Skin of body (tissue), 3 donors: ENCODE data around the gene MAP3K5. TPM values are rescaled to one million over a fixed set of nuclear protein-coding genes. Genes with fewer than 3 reads are reported as not detected.

Source experiments
- DNase-seq: peaks from one replicate; lab custom pipeline; 2025; lab: John Stamatoyannopoulos, UW
- small RNA-seq: library from RNA; depleted of rRNA; stranded (forward); fragments of <200 nt; gene quantifications from one replicate; pipeline ENCODE3, GENCODE V24; 2014; ENCODE audit warnings: low replicate concordance
- total RNA-seq: library from RNA; depleted of rRNA; stranded (reverse); fragments of >200 nt; gene quantifications from one replicate; pipeline ENCODE4 v1.2.3, GENCODE V29; 2014

The MAP3K5 gene
- total RNA-seq, 1 donor from 2014 or later = 17.0 TPM

GRCh38 chr6:136521911-136522310 lies 270.4 kb downstream of the MAP3K5 start:
- no peak for DNase-seq

GRCh38 chr6:136521427-136521826 lies 270.9 kb downstream of the MAP3K5 start:
- DNase-seq = no peak

GRCh38 chr6:136520517-136520916 lies 271.8 kb downstream of the MAP3K5 start:
- DNase-seq = no peak

- no peak for DNase-seq
These were observed 274.7 kb downstream of the MAP3K5 start for GRCh38 chr6:136517582-136517981.

GRCh38 chr6:136517002-136517401 lies 275.3 kb downstream of the MAP3K5 start:
- DNase-seq = no peak

GRCh38 chr6:136514591-136514990 lies 277.7 kb downstream of the MAP3K5 start:
- DNase-seq = no peak

GRCh38 chr6:136511926-136512325 lies 280.4 kb downstream of the MAP3K5 start:
- no peak for DNase-seq

- no peak for DNase-seq
These were observed 280.9 kb downstream of the MAP3K5 start for GRCh38 chr6:136511397-136511796.

GRCh38 chr6:136510782-136511181 lies 281.5 kb downstream of the MAP3K5 start:
- DNase-seq = no peak

- no peak for DNase-seq
These were observed 282.0 kb downstream of the MAP3K5 start for GRCh38 chr6:136510299-136510698.

GRCh38 chr6:136508725-136509392 lies 283.4 kb downstream of the MAP3K5 start:
- DNase-seq = no peak

Small RNAs within 50 kb of the gene (small RNA-seq; reads per million reads assigned to genes)
- not detected for gene RNA5SP219

Other genes with a start within 250 kb of the MAP3K5 start
- gene MAP7, start 242.1 kb downstream of the MAP3K5 start, total RNA-seq = 12.6 TPM
- 6.8 TPM for gene PEX7, start 30.1 kb upstream of the MAP3K5 start, total RNA-seq
- 0.10 TPM for gene SLC35D3, start 129.8 kb upstream of the MAP3K5 start, total RNA-seq